Neuronal stem cell (in vitro differentiated cells): ENCODE results near the gene LVRN.

Experiments used
- DNase-seq: peaks from one replicate; pipeline ENCODE4 v3.0.0-alpha.2; 2013; ENCODE audit warnings: low spot score
- H2AFZ ChIP-seq: one replicate; pipeline ENCODE4 v1.6.1; 2013; ENCODE audit warnings: mild to moderate bottlenecking, low read length, inconsistent platforms
- H2AK5ac ChIP-seq: 2 replicates; pipeline ENCODE4 v1.6.1; 2013; ENCODE audit warnings: low read depth, mild to moderate bottlenecking, inconsistent platforms, low read length, moderate library complexity, mixed read lengths
- H2BK120ac ChIP-seq: 2 replicates; pipeline ENCODE4 v1.6.1; 2013; ENCODE audit warnings: low read depth, mild to moderate bottlenecking, inconsistent platforms, low read length, moderate library complexity, mixed read lengths
- H2BK12ac ChIP-seq: one replicate; pipeline ENCODE4 v1.6.1; 2013; ENCODE audit warnings: low read length, inconsistent platforms
- H2BK15ac ChIP-seq: 2 replicates; pipeline ENCODE4 v1.6.1; 2013; ENCODE audit warnings: mild to moderate bottlenecking, low read length, inconsistent platforms, mixed read lengths
- H2BK5ac ChIP-seq: one replicate; pipeline ENCODE4 v1.6.1; 2013; ENCODE audit warnings: inconsistent platforms, mild to moderate bottlenecking, low read length, moderate library complexity
- H3K14ac ChIP-seq: one replicate; pipeline ENCODE4 v1.6.1; 2013; ENCODE audit warnings: low read length, inconsistent platforms
- H3K18ac ChIP-seq: 2 replicates; pipeline ENCODE4 v1.6.1; 2013; ENCODE audit warnings: low read length, inconsistent platforms
- H3K23ac ChIP-seq: 2 replicates; pipeline ENCODE4 v1.6.1; 2013; ENCODE audit warnings: low read depth, mild to moderate bottlenecking, mixed read lengths, low read length, inconsistent platforms; ENCODE audit not compliant: poor library complexity
- H3K27ac ChIP-seq: replicated peaks from 3 replicates; pipeline ENCODE4 v1.5.1; 2013; ENCODE audit warnings: low read length, inconsistent platforms
- H3K27me3 ChIP-seq, 3 experiments: 2 replicates each; pipeline ENCODE4 v1.6.1; 2013; ENCODE audit warnings: low read length in 3 of 3, mild to moderate bottlenecking in 2 of 3, inconsistent platforms in 1 of 3, low read depth in 1 of 3, mixed read lengths in 1 of 3, moderate library complexity in 1 of 3; ENCODE audit not compliant: control insufficient read depth in 3 of 3, insufficient read depth in 3 of 3
- H3K36me3 ChIP-seq, 2 donors: replicated peaks in 1 of 2; 2 replicates each; pipeline ENCODE4 v1.6.1; 2013; ENCODE audit warnings: low read length in 2 of 2; ENCODE audit not compliant: control insufficient read depth in 2 of 2, insufficient read depth in 2 of 2
- H3K4ac ChIP-seq: 2 replicates; pipeline ENCODE4 v1.6.1; 2013; ENCODE audit warnings: inconsistent platforms, mild to moderate bottlenecking, low read length, moderate library complexity
- H3K4me1 ChIP-seq, 2 donors: 1 replicate in 1 of 2; 2 replicates in 1 of 2; pipeline ENCODE4 v1.6.1; 2013; ENCODE audit warnings: low read length in 2 of 2, low read depth in 1 of 2; ENCODE audit not compliant: control insufficient read depth in 2 of 2, insufficient read depth in 1 of 2
- H3K4me2 ChIP-seq: one replicate; pipeline ENCODE4 v1.6.1; 2013; ENCODE audit warnings: mild to moderate bottlenecking, low read length, inconsistent platforms; ENCODE audit not compliant: insufficient read depth, poor library complexity, severe bottlenecking
- H3K4me3 ChIP-seq, 2 donors: 2 replicates each; pipeline ENCODE4 v1.5.1; 2013; ENCODE audit warnings: low read length in 2 of 2, mild to moderate bottlenecking in 2 of 2, inconsistent platforms in 1 of 2, moderate library complexity in 1 of 2
- H3K79me1 ChIP-seq: one replicate; pipeline ENCODE4 v1.6.1; 2013; ENCODE audit warnings: low read depth, mild to moderate bottlenecking, inconsistent platforms, low read length, moderate library complexity
- H3K9ac ChIP-seq: one replicate; pipeline ENCODE4 v1.6.1; 2013; ENCODE audit warnings: mild to moderate bottlenecking, low read depth, low read length, inconsistent platforms; ENCODE audit not compliant: poor library complexity
- H3K9me3 ChIP-seq, 2 donors: replicated peaks in 1 of 2; 2 replicates each; pipeline versions ENCODE3 to v1.6.1; 2013; ENCODE audit warnings: low read length in 2 of 2, mild to moderate bottlenecking in 2 of 2, inconsistent platforms in 1 of 2, low read depth in 1 of 2, mixed read lengths in 1 of 2, moderate library complexity in 1 of 2; ENCODE audit not compliant: control insufficient read depth in 2 of 2, insufficient read depth in 1 of 2
- H4K8ac ChIP-seq: one replicate; pipeline ENCODE4 v1.6.1; 2013; ENCODE audit warnings: low read depth, mild to moderate bottlenecking, inconsistent platforms, low read length, moderate library complexity
- H4K91ac ChIP-seq: one replicate; pipeline ENCODE4 v1.6.1; 2013; ENCODE audit warnings: low read length, low read depth, mild to moderate bottlenecking, inconsistent platforms; ENCODE audit not compliant: poor library complexity
- WGBS, 2 donors: extraction: QIAGEN DNeasy Blood & Tissue Kit; methylation state at CpG; one replicate each; pipeline ENCODE4 v1.1.7; 2013; ENCODE audit warnings: missing lambda C conversion rate in 2 of 2, mixed read lengths in 1 of 2; ENCODE audit not compliant: insufficient read length in 2 of 2, insufficient replicate concordance in 1 of 2; ENCODE audit errors: extremely low coverage in 2 of 2; 5-methylcytosine and 5-hydroxymethylcytosine counted together

The LVRN gene

GRCh38 chr5:116023619-116024018 is 61.3 kb downstream of the LVRN start:
- Histone ChIP-seq H3K36me3 (no peaks in the 10 kb centered on the region), H3K27me3 (no peaks in the 10 kb centered on the region), H2BK5ac (no peak overlapping the region), H3K27ac (no peak overlapping the region), H3K4me3 (no peak overlapping the region), H3K23ac (no peak overlapping the region), H3K18ac (no peak overlapping the region), H2BK12ac (no peak overlapping the region), H2BK120ac (no peak overlapping the region), H3K9me3 (no peaks in the 10 kb centered on the region), H3K4me1 (peaks cover 0 to 3% of the 10 kb centered on the region in 2 donors), H4K91ac (no peak overlapping the region), H3K14ac (no peak overlapping the region), H3K4ac (no peak overlapping the region), H3K9ac (no peak overlapping the region), H2AK5ac (no peak overlapping the region), H2BK15ac (no peak overlapping the region), H3K79me1 (no peaks in the 10 kb centered on the region), H2AFZ (no peak overlapping the region), H3K4me2 (no peak overlapping the region), H4K8ac (no peak overlapping the region)
- no peak for DNase-seq

- Histone ChIP-seq H3K14ac (no peak overlapping the region), H2BK12ac (no peak overlapping the region), H2AFZ (no peak overlapping the region), H3K79me1 (no peaks in the 10 kb centered on the region), H3K9ac (no peak overlapping the region), H3K4me1 (peaks cover 0 to 3% of the 10 kb centered on the region in 2 donors), H3K27me3 (no peaks in the 10 kb centered on the region), H3K4me2 (no peak overlapping the region), H2BK120ac (no peak overlapping the region), H3K9me3 (no peaks in the 10 kb centered on the region), H4K91ac (no peak overlapping the region), H3K23ac (no peak overlapping the region), H3K36me3 (no peaks in the 10 kb centered on the region), H4K8ac (no peak overlapping the region), H3K4me3 (no peak overlapping the region), H3K4ac (no peak overlapping the region), H3K18ac (no peak overlapping the region), H2BK5ac (no peak overlapping the region), H2BK15ac (no peak overlapping the region), H3K27ac (no peak overlapping the region), H2AK5ac (no peak overlapping the region)
- WGBS, 2 donors, result no CpG with 5 or more reads among the region's 1 CpG
- DNase-seq, result no peak
Observed at GRCh38 chr5:116025866-116026265, 63.6 kb downstream of the LVRN start.

GRCh38 chr5:116032094-116032517 is 69.8 kb downstream of the LVRN start, which contains the start of gene ARL14EPL:
Gene ARL14EPL, plus strand, starts transcription at chr5:116032472. Its CDS starts 18,994 bp downstream, at chr5:116051466.
- Histone ChIP-seq H2AFZ (no peak within 1 kb of the TSS), H3K4me1 (no peaks in the 10 kb centered on the region), H3K9me3 (no peaks in the 10 kb centered on the region), H2BK12ac (no peak within 1 kb of the TSS), H3K79me1 (no peaks in the 10 kb centered on the region), H3K27me3 (no peaks in the 10 kb centered on the region), H2BK5ac (no peak within 1 kb of the TSS), H4K8ac (no peak within 1 kb of the TSS), H3K18ac (no peak within 1 kb of the TSS), H3K4ac (no peak within 1 kb of the TSS), H3K9ac (no peak within 1 kb of the TSS), H3K36me3 (no peaks in the 10 kb centered on the region), H3K14ac (no peak within 1 kb of the TSS), H3K4me2 (no peak within 1 kb of the TSS), H4K91ac (no peak within 1 kb of the TSS), H2AK5ac (no peak within 1 kb of the TSS), H3K4me3 (no peak within 1 kb of the TSS), H2BK15ac (no peak within 1 kb of the TSS), H3K27ac (no peak within 1 kb of the TSS), H3K23ac (no peak within 1 kb of the TSS), H2BK120ac (no peak within 1 kb of the TSS)
- WGBS, 2 donors, result no CpG with 5 or more reads among the region's 9 CpGs
- no peak for DNase-seq

GRCh38 chr5:116032991-116033390 is 70.7 kb downstream of the LVRN start:
- no peak overlapping the region for H3K4me3 ChIP-seq
- H3K27me3 ChIP-seq, result no peaks in the 10 kb centered on the region
- no peaks in the 10 kb centered on the region for H3K36me3 ChIP-seq
- H3K9me3 ChIP-seq, result no peaks in the 10 kb centered on the region
- no peak overlapping the region for H3K27ac ChIP-seq
- no peak overlapping the region for H2BK5ac ChIP-seq
- no peak overlapping the region for H4K91ac ChIP-seq
- DNase-seq, result no peak
- H2BK12ac ChIP-seq, result no peak overlapping the region
- no peak overlapping the region for H3K14ac ChIP-seq
- H3K9ac ChIP-seq, result no peak overlapping the region
- no peak overlapping the region for H2BK120ac ChIP-seq
- no peak overlapping the region for H2AK5ac ChIP-seq
- no peaks in the 10 kb centered on the region for H3K79me1 ChIP-seq
- no peak overlapping the region for H3K18ac ChIP-seq
- no peak overlapping the region for H2AFZ ChIP-seq
- no peak overlapping the region for H3K23ac ChIP-seq
- no peaks in the 10 kb centered on the region for H3K4me1 ChIP-seq
- H4K8ac ChIP-seq, result no peak overlapping the region
- no peak overlapping the region for H3K4me2 ChIP-seq
- no peak overlapping the region for H2BK15ac ChIP-seq
- H3K4ac ChIP-seq, result no peak overlapping the region
- no CpG with 5 or more reads among the region's 3 CpGs for WGBS, 2 donors
